Trophoblast cell (in vitro differentiated cells and primary cell): ENCODE data around the gene MKNK2.

ENCODE experiments used
- DNase-seq, 2 donors: peaks; one replicate each; pipeline ENCODE4 v3.0.0-alpha.2; 2016
- H2AFZ ChIP-seq: 2 replicates; pipeline ENCODE4 v1.6.1; 2013; ENCODE audit warnings: low read length, moderate library complexity, mild to moderate bottlenecking; ENCODE audit not compliant: insufficient read depth, poor library complexity
- H2AK5ac ChIP-seq: 2 replicates; pipeline ENCODE4 v1.6.1; 2013; ENCODE audit warnings: mild to moderate bottlenecking, low read length
- H2BK120ac ChIP-seq: 2 replicates; pipeline ENCODE4 v1.6.1; 2013; ENCODE audit warnings: low read length, mild to moderate bottlenecking, moderate library complexity; ENCODE audit not compliant: insufficient read depth, poor library complexity
- H2BK12ac ChIP-seq: 2 replicates; pipeline ENCODE4 v1.6.1; 2013; ENCODE audit warnings: mild to moderate bottlenecking, low read length, moderate library complexity
- H2BK5ac ChIP-seq: 2 replicates; pipeline ENCODE4 v1.6.1; 2013; ENCODE audit warnings: low read length, low read depth, moderate library complexity, mild to moderate bottlenecking; ENCODE audit not compliant: poor library complexity
- H3K14ac ChIP-seq: 2 replicates; pipeline ENCODE4 v1.6.1; 2013; ENCODE audit warnings: mild to moderate bottlenecking, low read length
- H3K18ac ChIP-seq: 2 replicates; pipeline ENCODE4 v1.6.1; 2013; ENCODE audit warnings: mild to moderate bottlenecking, low read length
- H3K23ac ChIP-seq: 2 replicates; pipeline ENCODE4 v1.6.1; 2013; ENCODE audit warnings: low read length
- H3K27ac ChIP-seq: 2 replicates; pipeline ENCODE4 v1.5.1; 2013; ENCODE audit warnings: low read depth, mild to moderate bottlenecking, inconsistent platforms, low read length, moderate library complexity
- H3K27me3 ChIP-seq: 2 replicates; pipeline ENCODE4 v1.6.1; 2013; ENCODE audit warnings: inconsistent platforms, mild to moderate bottlenecking, low read length, moderate library complexity; ENCODE audit not compliant: insufficient read depth
- H3K36me3 ChIP-seq, 2 experiments: 1 replicate in 1 of 2; 2 replicates in 1 of 2; pipeline ENCODE4 v1.6.1; 2013; ENCODE audit warnings: low read length in 2 of 2, mild to moderate bottlenecking in 2 of 2, moderate library complexity in 1 of 2; ENCODE audit not compliant: insufficient read depth in 2 of 2, control insufficient read depth in 1 of 2
- H3K4ac ChIP-seq: 2 replicates; pipeline ENCODE4 v1.6.1; 2013; ENCODE audit warnings: low read depth, mild to moderate bottlenecking, low read length, moderate library complexity
- H3K4me1 ChIP-seq, 2 experiments: 1 replicate in 1 of 2; 2 replicates in 1 of 2; pipeline ENCODE4 v1.6.1; 2013; ENCODE audit warnings: low read length in 2 of 2, mild to moderate bottlenecking in 2 of 2, moderate library complexity in 1 of 2; ENCODE audit not compliant: insufficient read depth in 2 of 2, control insufficient read depth in 1 of 2
- H3K4me2 ChIP-seq: 2 replicates; pipeline ENCODE4 v1.6.1; 2013; ENCODE audit warnings: inconsistent platforms, mild to moderate bottlenecking, low read length, moderate library complexity
- H3K4me3 ChIP-seq: 2 replicates; pipeline ENCODE4 v1.5.1; 2013; ENCODE audit warnings: mild to moderate bottlenecking, low read depth, low read length, inconsistent platforms
- H3K79me1 ChIP-seq: one replicate; pipeline ENCODE4 v1.6.1; 2013; ENCODE audit warnings: low read length
- H3K79me2 ChIP-seq: 2 replicates; pipeline ENCODE4 v1.6.1; 2013; ENCODE audit warnings: low read length, mild to moderate bottlenecking; ENCODE audit not compliant: control insufficient read depth, insufficient read depth, poor library complexity
- H3K9ac ChIP-seq: 2 replicates; pipeline ENCODE4 v1.6.1; 2013; ENCODE audit warnings: mild to moderate bottlenecking, low read length
- H3K9me3 ChIP-seq: 2 replicates; pipeline ENCODE4 v1.6.1; 2013; ENCODE audit warnings: low read depth, mild to moderate bottlenecking, control low read depth, inconsistent platforms, low read length; ENCODE audit not compliant: insufficient read depth
- H4K12ac ChIP-seq: 2 replicates; pipeline ENCODE4 v1.6.1; 2013; ENCODE audit warnings: low read depth, mild to moderate bottlenecking, low read length, moderate library complexity
- H4K8ac ChIP-seq: 2 replicates; pipeline ENCODE4 v1.6.1; 2013; ENCODE audit warnings: low read depth, mild to moderate bottlenecking, low read length, moderate library complexity
- H4K91ac ChIP-seq: one replicate; pipeline ENCODE4 v1.6.1; 2013; ENCODE audit warnings: low read depth, mild to moderate bottlenecking, low read length, moderate library complexity
- WGBS: extraction: QIAGEN DNeasy Blood & Tissue Kit; methylation state at CpG from one replicate; pipeline ENCODE4 v1.1.7; 2013; ENCODE audit warnings: missing lambda C conversion rate; ENCODE audit not compliant: insufficient read length, insufficient coverage; ENCODE audit errors: extremely low coverage; 5-methylcytosine and 5-hydroxymethylcytosine counted together

Gene MKNK2

GRCh38 chr19:2057484-2058469 lies 6.7 kb upstream of the MKNK2 start:
- Histone ChIP-seq H2AK5ac (peak overlapping the region; percentile 71), H3K4me2 (no peak overlapping the region), H2BK120ac (peak overlapping the region; percentile 77), H3K79me2 (peaks cover 8% of the 10 kb centered on the region), H3K9ac (no peak overlapping the region), H3K27me3 (no peaks in the 10 kb centered on the region), H3K4me3 (no peak overlapping the region), H3K18ac (peak overlapping the region; percentile 0), H4K12ac (no peak overlapping the region), H2BK5ac (no peak overlapping the region), H2BK12ac (peak overlapping the region; percentile 79), H3K27ac (peak overlapping the region; percentile 18), H3K4me1 (peaks cover 29 to 32% of the 10 kb centered on the region in 2 experiments), H3K9me3 (no peaks in the 10 kb centered on the region), H4K8ac (peak overlapping the region; percentile 10), H3K79me1 (peaks cover 35% of the 10 kb centered on the region), H3K23ac (no peak overlapping the region), H3K36me3 (no peaks in the 10 kb centered on the region), H3K4ac (no peak overlapping the region), H2AFZ (no peak overlapping the region), H4K91ac (peak overlapping the region; percentile 96), H3K14ac (peak overlapping the region; percentile 45)
- no peak for DNase-seq
- no CpG with 5 or more reads among the region's 23 CpGs for WGBS

- no peaks in the 10 kb centered on the region for H3K9me3 ChIP-seq
- peak overlapping the region; percentile 3 for H4K8ac ChIP-seq
- peaks cover 8% of the 10 kb centered on the region for H3K79me2 ChIP-seq
- no peak overlapping the region for H2BK5ac ChIP-seq
- H2BK120ac ChIP-seq: no peak overlapping the region
- H4K91ac ChIP-seq: peak overlapping the region; percentile 64
- no peak overlapping the region for H3K4me2 ChIP-seq
- no peak overlapping the region for H3K23ac ChIP-seq
- no peak overlapping the region for H3K14ac ChIP-seq
- H2BK12ac ChIP-seq: peak overlapping the region; percentile 51
- no peak overlapping the region for H3K4ac ChIP-seq
- no peak overlapping the region for H3K4me3 ChIP-seq
- peaks cover 26 to 29% of the 10 kb centered on the region in 2 experiments for H3K4me1 ChIP-seq
- no peak overlapping the region for H3K9ac ChIP-seq
- peaks cover 31% of the 10 kb centered on the region for H3K79me1 ChIP-seq
- peak overlapping the region; percentile 8 for H2AK5ac ChIP-seq
- no peak for DNase-seq
- no peaks in the 10 kb centered on the region for H3K36me3 ChIP-seq
- no peak overlapping the region for H4K12ac ChIP-seq
- H3K27me3 ChIP-seq: no peaks in the 10 kb centered on the region
- no peak overlapping the region for H3K27ac ChIP-seq
- WGBS: no CpG with 5 or more reads among the region's 5 CpGs
- no peak overlapping the region for H3K18ac ChIP-seq
- H2AFZ ChIP-seq: no peak overlapping the region
Observed at GRCh38 chr19:2056837-2057192, 5.8 kb upstream of the MKNK2 start.

GRCh38 chr19:2055931-2056836 lies 5.1 kb upstream of the MKNK2 start:
- peak overlapping the region; percentile 6 for H4K12ac ChIP-seq
- no peak for DNase-seq
- peaks cover 33% of the 10 kb centered on the region for H3K79me1 ChIP-seq
- H3K4ac ChIP-seq: peak overlapping the region; percentile 4
- peak overlapping the region; percentile 59 for H4K91ac ChIP-seq
- H2BK120ac ChIP-seq: peak overlapping the region; percentile 8
- H3K14ac ChIP-seq: peak overlapping the region; percentile 30
- peak overlapping the region; percentile 20 for H2AFZ ChIP-seq
- no peak overlapping the region for H3K4me3 ChIP-seq
- H2BK5ac ChIP-seq: no peak overlapping the region
- no peaks in the 10 kb centered on the region for H3K36me3 ChIP-seq
- no peak overlapping the region for H3K4me2 ChIP-seq
- H3K9ac ChIP-seq: no peak overlapping the region
- peaks cover 26 to 31% of the 10 kb centered on the region in 2 experiments for H3K4me1 ChIP-seq
- peak overlapping the region; percentile 62 for H4K8ac ChIP-seq
- H2AK5ac ChIP-seq: peak overlapping the region; percentile 45
- H3K9me3 ChIP-seq: no peaks in the 10 kb centered on the region
- H2BK12ac ChIP-seq: peak overlapping the region; percentile 33
- no CpG with 5 or more reads among the region's 22 CpGs for WGBS
- peak overlapping the region; percentile 37 for H3K18ac ChIP-seq
- H3K27me3 ChIP-seq: no peaks in the 10 kb centered on the region
- H3K27ac ChIP-seq: peak overlapping the region; percentile 16
- no peak overlapping the region for H3K23ac ChIP-seq
- peaks cover 9% of the 10 kb centered on the region for H3K79me2 ChIP-seq

- H3K4me1 ChIP-seq: peaks cover 16 to 25% of the 10 kb centered on the region in 2 experiments
- peaks cover 9% of the 10 kb centered on the region for H3K79me2 ChIP-seq
- H3K4me2 ChIP-seq: no peak overlapping the region
- H3K4ac ChIP-seq: no peak overlapping the region
- H3K27me3 ChIP-seq: no peaks in the 10 kb centered on the region
- peak overlapping the region; percentile 40 for H2AK5ac ChIP-seq
- no peak overlapping the region for H2BK12ac ChIP-seq
- H3K4me3 ChIP-seq: no peak overlapping the region
- H2AFZ ChIP-seq: no peak overlapping the region
- H2BK120ac ChIP-seq: no peak overlapping the region
- H3K36me3 ChIP-seq: no peaks in the 10 kb centered on the region
- H3K23ac ChIP-seq: no peak overlapping the region
- no peak overlapping the region for H3K9ac ChIP-seq
- H3K18ac ChIP-seq: no peak overlapping the region
- H4K91ac ChIP-seq: peak overlapping the region; percentile 25
- no peak overlapping the region for H4K8ac ChIP-seq
- peaks cover 27% of the 10 kb centered on the region for H3K79me1 ChIP-seq
- no peaks in the 10 kb centered on the region for H3K9me3 ChIP-seq
- H3K27ac ChIP-seq: no peak overlapping the region
- no peak overlapping the region for H3K14ac ChIP-seq
- DNase-seq: no peak
- no peak overlapping the region for H4K12ac ChIP-seq
- WGBS: no CpG with 5 or more reads among the region's 8 CpGs
- H2BK5ac ChIP-seq: no peak overlapping the region
Observed at GRCh38 chr19:2054763-2055162, 3.7 kb upstream of the MKNK2 start.
